UCSD-AML1 (cell line): Measurements from ENCODE around the gene MARVELD1.
"Not testable (repeated sequence)": the region's sequence is repeated elsewhere in the genome, so short reads cannot be mapped to it uniquely, and the experiment has no call there.

Experiments
- DNase-seq: peaks from one replicate; lab custom pipeline; 2025; ENCODE audit not compliant: unreplicated experiment; lab: John Stamatoyannopoulos, UW

MARVELD1 gene

DNA sequence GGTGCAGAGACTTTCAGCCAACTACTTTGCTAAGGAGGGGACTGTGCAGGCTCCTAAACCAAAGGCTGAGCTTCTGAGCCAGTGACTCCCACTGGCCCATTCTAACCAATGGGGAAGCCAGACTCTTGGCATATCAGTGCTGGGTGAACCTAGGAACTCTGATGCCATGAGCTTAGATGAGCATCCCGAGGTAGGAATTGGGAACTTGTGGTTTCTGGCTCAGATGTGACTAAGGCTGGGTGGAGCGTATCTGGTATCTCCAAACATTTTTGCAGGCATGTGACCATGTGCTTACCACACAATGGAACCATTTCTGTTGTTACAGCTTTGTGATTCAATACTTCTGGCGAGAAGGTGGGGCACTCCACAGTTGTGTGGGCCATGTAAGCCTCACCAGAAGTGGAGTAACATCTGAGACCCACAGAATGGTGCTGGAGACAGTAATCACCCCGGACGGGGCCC, 23.9 kb upstream of the MARVELD1 start:
- no peak for DNase-seq

DNA sequence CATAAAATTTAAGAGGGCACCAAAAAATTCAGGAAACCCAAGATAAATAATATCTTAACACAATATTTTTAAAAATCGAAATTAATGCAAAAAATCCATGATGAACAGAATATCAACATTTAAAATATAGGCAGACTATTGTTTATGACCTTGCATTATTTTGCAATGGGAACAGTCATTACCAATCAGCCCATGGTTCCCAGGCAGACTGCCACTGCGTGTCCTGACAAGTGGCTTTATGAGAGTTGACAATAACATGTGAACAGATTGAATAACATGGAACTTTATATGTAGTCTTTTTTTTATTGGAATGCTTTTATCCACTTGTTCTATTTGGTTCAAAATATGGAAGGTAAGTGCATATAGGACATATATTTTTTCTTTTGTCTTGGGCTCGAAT, 23.4 kb upstream of the MARVELD1 start:
- DNase-seq: no peak

DNA sequence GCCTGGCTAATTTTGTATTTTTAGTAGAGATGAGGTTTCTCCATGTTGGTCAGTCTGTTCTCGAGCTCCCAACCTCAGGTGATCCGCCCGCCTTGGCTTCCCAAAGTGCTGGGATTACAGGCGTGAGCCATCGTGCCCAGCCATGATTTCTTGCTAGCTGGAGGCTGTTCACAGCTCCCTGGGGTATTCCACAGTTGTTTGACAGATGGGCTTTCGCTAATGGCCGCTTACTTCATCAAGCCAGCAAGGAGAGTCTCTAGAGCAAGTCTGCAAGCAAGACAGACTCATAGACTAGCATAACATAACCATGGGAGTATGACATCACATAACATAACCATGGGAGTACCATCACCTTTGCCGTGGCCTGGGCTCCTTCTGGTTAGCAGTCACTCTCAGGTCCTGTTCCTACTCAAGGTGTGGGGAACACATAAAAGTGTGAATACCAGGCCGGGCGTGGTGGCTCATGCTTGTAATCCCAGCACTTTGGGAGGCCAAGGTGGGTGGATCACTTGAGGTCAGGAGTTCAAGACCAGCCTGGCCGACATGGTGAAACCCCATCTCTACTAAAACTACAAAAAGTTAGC, 15.4 kb upstream of the MARVELD1 start:
- not testable (repeated sequence) for DNase-seq

DNA sequence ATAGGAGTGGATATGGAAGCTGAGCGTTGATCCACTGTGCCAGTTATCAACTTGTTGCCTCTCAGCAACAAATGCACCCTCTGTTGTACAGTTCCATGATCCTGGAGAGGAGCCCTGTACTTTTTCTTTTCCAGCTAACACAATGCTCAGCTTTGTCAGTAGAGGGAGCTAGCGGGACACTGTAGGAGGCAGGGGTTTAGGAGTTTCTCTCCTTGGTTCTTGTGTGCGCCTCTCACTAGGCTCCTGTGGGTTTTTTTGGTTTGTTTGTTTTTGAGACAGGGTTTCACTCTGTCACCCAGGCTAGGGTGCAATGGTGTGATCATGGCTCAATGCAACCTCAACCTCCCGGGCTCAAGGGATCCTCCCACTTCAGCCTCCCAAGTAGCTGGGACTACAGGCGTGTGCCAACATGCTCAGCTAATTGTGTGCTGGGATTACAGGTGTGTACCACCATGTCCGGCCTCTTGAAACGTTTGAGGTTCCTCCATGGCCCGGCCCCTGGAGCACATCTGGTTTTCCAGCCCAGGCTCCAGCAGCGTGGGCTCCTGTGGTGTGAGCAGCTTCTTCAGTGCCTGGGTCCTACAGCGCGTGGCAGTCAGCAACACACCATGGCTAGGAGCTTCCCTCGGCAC, 12.0 kb upstream of the MARVELD1 start:
- no peak for DNase-seq

DNA sequence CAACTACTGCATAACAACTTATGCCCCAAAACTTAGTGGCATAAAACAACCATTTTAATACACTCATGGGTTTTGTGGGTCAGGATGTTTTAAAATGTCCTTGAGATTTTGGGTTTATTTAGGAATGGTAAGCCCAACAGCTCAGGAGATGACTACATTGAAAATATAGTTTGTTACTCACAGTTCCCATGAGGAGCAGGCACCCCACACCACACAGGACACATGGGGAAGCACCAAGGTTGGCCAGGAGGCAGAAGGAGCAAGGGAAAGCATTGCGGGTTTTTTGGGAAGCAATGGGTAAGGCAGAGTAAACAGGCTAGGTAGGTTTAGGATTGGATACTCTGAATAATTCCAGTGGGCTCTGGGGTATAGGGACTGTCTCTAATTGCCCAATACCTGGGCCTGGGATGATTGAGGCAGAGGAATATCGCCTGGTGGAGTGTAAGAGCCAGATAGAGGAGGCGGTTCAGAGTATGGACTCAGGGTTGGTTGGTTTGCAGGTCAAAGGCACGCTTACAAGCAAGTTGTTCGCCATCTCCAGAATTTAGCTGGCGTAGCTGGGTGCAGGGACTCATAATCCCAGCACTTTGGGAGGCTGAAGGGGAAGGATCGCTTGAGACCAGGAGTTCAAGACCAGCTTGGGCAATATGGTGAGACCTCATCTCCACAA, 10.0 kb upstream of the MARVELD1 start:
- DNase-seq: no peak

DNA sequence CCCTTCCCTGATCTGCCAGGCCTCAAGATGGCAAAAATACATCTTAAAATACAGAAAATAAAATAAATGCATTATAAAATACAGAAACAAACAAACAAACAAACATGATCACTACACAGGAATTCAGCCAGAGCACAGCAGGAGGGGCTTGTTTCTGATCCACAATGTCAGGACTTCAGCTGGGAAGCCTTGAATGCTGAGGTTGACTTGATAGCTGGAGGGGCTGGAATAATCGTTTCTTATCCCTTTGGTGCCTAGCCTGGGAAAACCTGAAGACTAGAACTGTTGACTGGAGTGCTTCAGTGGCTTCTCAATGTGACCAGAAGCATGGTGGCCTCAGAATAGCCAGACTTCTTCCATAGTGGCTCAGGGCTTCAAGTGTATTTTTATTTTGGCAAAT, 9.2 kb upstream of the MARVELD1 start:
- no peak for DNase-seq

DNA sequence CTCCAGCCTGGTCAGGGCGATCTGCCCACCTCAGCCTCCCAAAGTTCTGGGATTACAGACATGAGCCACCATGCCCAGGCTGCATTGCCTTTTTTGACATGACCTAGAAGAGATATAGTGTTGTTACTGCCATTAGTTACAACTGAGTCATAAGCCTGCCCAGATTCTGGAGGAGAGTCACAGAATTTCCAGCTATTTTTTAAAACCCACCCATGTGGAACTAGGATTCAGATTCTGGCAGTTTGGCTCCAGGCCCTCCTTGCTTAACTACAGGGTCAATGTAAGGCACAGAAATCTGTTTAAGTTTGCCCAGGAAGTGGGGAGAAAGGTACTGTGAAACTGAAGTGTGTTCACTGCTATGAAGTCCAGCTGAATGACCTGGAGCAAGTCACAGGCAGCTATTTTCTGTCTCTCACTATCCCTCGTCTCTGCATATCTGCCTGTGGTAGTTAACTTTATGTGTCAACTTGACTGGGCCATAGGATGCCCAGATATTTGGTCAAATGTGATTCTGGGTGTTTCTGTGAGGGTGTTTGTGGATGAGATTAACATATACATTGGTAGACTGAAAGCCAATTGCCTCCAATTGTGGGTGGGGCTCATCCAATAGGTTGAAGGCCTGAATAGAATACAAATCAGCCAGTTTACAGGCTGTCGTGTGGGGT, 8.4 kb upstream of the MARVELD1 start:
- DNase-seq: no peak

DNA sequence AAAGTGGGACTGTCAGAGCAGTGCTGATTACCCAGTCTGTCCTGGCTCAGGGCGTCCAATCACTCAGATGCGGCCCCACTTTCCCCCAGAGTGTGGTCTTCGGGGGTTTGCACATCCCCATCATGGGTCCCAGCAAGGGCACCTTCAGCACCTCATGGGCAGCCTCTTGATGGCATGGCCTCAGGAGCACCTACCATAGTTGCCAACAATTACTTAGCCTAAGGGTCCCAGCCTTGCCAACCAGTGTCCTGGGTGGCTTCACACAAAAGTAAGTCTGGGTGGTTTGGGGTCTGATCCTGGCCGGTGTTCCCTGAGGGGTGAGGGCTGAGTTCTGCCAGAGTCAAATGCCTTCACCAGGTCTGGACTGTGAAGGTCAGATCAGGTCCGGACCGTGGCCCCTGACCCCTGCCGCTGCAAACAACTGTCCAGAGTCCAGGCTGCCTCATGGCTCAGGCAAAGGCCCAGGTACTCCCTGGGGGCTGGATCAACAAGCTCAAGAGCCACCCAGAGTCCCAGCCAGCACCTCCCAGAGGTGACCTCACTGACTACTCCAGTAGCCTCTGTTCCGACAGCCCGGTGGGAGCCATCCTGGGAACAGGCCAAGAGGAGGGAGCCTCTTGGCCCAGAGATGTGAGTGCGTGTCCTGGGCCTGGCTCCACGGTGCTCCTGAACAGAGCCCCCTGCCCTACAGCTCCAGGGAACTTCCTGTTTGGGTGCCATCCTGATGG, 6.2 kb upstream of the MARVELD1 start:
- DNase-seq: no peak

DNA sequence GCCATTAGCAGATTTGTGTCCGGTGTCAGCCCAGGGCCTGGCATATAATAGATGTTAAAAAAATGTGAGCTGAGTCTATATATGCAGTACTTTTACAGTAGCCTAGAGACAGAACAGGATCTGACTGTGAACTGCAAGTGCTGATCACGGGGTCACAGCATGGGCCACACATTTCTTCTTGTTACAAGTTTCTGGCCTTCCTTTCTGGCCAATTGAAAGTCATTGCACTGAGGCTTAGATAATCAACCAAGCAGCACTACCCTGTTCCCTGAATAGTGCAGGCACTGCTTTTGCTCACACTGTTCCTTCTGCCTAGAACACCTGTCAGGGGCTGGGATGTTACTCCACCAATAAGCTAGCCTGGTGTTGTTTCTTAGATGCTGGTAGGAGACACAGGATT, 5.4 kb upstream of the MARVELD1 start:
- DNase-seq: no peak

DNA sequence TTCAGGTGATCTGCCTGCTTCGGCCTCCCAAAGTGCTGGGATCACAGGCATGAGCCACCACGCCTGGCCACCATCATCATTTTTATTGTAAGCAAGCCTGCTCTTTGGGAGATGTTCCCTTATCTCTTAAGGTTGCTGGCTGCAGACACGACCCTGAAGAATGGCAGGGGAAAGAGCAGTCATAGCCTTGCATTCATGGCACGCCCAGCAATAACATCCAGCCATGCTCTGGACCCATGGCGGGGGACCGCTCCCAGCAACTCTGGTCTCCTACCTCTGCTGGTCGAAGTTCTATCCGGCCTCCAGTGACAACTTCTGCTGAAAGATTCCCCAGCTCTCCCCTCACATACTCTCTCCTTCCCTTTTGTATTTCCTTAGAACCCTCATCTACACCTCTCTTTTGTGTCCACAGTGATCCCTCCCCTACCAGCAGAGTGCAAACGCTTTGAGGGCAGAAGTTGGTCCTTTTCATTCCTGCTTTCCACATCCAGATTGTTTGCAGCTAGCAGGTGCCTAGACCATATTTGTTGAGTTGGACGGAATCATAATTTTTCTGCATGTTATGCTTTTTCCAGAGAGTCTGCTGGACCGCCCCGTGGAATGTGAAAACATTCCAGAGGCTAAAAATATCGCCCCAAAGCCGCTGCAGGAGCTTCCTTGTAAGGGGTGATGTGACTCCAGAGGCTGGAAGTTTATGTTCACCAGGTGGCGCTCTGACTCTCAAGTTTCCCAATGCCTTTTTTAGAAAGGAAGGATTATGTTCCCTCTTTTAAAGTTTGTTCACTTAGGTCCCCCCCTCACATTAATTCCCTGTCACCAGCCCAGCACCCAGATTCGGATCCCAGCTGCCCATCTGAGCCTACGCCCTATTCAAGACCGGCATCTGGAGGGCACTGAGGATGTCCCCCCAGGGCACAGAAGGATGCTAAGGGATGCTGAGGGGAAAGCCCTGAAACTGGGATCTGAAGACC, 4.3 kb upstream of the MARVELD1 start:
- DNase-seq: peak; percentile 45

DNA sequence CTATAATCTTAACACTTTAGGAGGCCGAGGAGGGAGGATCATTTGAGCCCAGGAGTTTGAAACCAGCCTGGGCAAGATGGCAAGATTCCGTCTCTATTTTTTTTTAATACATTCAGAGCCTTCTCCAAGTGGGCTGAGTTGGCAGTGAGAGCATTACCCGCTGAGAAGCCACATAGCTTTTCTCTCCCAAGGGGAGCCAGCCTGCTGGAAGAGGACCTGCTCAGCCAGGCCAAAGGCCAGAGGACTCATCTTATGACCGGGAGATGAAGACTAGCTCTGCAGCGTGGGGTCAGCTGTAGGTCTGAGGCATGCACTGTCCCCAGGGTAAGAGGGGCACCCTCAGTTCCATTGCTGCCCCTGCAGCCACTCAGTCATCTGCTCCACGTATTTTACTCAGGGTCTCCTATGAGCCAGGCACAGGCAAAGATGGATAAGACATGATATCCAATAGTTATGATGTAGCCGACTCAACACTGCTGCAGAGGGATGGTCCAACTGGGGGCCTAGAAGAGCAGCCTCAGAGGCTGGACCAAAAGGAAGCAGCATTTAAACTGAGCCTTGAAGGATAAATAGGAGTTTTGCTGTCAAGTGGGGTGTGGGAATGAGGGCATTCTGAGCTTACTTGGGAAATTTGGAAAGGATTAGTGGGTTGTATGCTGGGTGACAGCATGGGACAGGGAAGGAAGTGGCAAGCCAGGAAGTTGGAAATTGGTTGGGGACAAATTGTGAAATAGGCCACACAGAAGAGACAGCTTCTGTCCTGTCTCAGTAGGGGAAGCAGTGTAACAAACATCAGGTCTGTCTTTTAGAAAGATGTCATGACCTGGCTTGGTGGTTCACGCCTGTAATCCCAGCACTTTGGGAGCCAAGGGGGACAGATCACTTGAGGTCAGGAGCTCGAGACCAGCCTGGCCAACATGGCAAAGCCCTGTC, 1.6 kb upstream of the MARVELD1 start:
- no peak for DNase-seq

DNA sequence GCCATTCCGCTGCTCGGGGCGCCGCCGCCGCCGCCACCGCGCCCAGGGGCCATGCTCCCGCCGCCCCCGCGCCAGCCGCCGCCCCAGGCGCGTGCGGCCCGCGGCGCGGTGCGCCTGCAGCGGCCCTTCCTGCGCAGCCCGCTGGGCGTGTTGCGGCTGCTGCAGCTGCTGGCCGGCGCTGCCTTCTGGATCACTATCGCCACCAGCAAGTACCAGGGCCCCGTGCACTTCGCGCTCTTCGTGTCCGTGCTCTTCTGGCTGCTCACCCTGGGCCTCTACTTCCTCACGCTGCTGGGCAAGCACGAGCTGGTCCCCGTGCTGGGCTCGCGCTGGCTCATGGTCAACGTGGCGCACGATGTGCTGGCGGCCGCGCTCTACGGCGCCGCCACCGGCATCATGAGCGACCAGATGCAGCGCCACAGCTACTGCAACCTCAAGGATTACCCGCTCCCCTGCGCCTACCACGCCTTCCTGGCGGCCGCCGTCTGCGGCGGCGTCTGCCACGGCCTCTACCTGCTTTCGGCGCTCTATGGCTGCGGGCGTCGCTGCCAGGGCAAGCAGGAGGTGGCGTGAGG, 383 bp downstream of the MARVELD1 start:
- peak; percentile 74 for DNase-seq

DNA sequence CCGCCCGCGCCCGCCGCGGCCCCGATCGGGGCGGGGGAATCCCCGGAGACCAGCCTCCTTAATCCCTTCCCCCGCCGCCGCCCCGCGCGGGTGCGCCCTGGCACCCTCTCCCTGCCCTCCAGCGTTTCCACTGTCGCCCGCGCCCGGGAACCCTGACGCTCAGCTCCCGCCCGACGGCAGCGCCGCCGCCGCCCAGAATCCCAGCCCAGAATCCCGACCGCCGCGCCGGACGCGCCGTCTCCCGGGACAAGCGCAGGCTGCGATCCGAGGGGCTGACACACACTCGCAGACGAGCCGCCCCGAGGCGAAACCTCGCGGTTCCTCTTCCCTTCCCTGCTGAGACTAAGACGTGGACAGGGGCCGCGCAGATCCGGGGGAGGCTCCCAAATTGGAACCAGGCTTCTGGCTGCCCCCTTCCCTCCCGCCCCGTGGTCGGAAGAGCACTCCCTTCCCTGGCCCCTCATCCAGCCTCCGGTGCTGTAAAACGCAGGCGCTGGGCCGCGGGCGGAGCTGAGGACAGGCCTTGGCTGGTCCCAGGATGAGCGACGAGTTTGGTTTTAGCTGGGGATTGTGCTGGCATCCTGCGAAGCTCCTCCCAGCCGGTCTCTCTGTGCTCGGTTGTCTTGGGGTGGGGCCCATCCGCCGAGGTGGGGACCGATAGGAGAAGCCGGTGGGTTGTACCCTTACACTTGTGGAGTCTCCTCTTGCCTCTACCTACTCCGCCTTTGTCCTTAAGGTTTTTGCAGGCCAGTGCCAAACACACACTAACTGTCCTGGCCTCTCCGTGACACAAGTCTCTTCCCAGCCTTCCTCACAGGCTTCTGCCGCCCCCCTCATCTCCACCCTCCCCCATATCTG, 1.1 kb downstream of the MARVELD1 start:
- peak; percentile 72 for DNase-seq

DNA sequence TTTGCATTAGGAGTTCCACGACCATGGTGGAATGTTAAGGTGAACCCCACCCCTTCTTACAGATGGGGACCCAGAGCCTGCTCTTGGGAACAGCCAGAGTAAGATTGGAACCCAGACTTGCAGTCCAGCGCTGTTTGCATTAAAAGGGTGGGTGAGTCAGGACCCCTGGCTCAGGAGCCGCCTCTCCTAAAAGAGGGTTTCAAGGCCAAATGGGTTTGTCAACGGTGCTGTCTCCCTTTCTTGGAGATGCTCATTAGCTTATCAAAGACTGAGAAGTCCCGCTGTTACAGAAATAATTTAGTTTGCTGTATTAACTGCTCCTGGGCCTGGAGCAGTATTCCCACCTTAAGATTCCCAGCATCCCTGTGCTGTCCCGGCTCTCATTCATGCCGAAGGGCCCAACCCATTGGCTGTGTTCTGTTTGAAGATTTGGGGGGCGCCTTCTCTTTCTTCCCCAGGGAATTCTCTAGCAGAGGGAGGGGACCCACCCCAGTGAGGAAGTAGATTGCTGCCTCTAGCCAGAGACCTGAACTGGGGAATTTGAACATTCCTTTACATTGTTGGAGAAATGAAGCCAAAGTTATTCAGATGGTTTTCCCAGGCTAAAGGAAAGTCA, 1.8 kb downstream of the MARVELD1 start:
- no peak for DNase-seq

DNA sequence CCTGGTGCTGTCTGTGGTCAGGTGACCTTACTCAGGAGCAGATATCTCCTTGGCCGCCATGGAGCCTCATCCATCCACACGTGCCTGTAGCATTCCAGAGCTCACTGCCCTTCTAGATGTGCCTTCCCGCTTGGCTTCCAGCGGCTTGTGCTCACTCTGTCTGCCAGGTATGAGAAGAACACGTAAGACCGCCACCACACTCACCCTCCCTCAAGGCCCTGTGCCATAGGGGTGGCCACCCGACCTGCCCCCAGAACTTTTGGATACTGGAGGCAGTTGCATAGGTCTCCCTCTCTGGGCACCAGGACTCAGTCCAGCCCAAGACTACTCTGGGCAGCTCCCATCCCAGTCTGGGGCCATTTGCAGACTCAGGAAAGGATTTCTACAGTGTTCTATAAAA, 4.1 kb downstream of the MARVELD1 start:
- DNase-seq: no peak

DNA sequence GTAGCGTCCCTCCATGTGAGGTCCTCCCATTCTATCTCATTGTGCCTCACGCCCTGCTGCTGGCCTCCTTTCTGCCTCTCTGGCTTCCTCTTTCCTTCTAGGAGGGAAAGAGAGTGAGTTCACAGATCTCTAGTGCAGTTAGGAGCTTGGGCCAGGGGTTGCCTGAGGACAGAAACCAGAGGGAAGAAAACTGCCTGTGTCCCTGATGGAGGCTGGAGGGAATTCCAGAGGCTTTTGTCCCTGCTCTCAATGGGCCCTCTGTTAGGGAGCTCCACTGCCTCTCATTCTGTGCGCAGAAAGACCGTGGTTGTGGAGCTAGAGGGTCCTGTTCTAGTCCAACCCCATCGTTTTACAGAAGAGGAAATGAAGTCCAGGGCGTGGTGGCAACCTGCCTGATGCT, 4.6 kb downstream of the MARVELD1 start:
- DNase-seq: no peak

DNA sequence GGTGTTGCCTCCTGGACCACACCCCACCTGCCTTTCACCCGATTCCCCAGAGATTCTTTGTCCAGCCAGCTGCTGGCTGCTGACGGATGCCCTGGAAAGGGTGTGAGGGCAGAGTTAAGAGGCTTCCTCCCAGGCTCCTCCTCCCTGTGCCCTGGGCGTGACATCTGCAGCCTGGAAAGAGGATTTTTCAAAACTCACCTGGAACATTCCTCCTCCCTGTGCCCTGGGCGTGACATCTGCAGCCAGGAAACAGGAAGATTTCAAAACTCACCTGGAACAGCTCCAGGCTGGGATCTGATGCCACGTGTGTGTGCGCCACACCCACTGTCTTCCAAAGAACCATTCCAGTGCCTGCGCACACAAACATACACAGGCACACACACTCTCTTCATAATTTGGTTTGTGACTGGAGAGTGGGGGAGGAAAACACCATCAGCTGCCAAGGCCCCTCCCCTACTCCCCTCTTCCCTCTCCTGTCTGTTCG, 5.2 kb downstream of the MARVELD1 start:
- no peak for DNase-seq
